PC-3 (cell line): ENCODE data around the gene ERGIC1. TPM values are rescaled to one million over a fixed set of nuclear protein-coding genes. Genes with fewer than 3 reads are reported as not detected.
A peak's percentile ranks its signal among the peaks of the same experiment; 100 is the strongest.

Experiments used
- ATAC-seq: fragments of 200-7000 bp; cut with Tn5 transposase; 2 replicates; pipeline ENCODE4 v1.9.1; 2020; ENCODE audit warnings: mild to moderate bottlenecking, moderate library complexity
- BruUV-seq: library from RNA; stranded (reverse); fragments of 400-500 nt; replicated peaks from 2 replicates; lab custom pipeline; 2021; lab: Mats Ljungman, UMichigan
- CTCF ChIA-PET: fragments of 300-600 bp; sonication (Branson Sonifier 250); formaldehyde crosslinking; loops from one replicate; lab custom pipeline; 2022; ENCODE audit warnings: antibody characterized with exemption; lab: Charles Lee
- POLR2A ChIA-PET: fragments of 300-600 bp; sonication (Branson Sonifier 250); formaldehyde crosslinking; loops from one replicate; lab custom pipeline; 2022; ENCODE audit warnings: antibody characterized with exemption; ENCODE audit not compliant: unreplicated experiment; lab: Charles Lee
- DNase-seq: peaks from one replicate; pipeline ENCODE4 v3.0.0-alpha.2; 2015
- H2AFZ ChIP-seq: fragments of 300-600 bp; sonication (generic); 2 replicates; pipeline ENCODE4 v1.6.0; 2016; ENCODE audit warnings: antibody characterized with exemption, low read length
- H3F3A ChIP-seq: fragments of 300-600 bp; sonication (generic); one replicate; pipeline ENCODE4 v1.6.0; 2017; ENCODE audit warnings: antibody characterized with exemption, low read length, control low read depth, mild to moderate bottlenecking; ENCODE audit not compliant: unreplicated experiment
- H3K27ac ChIP-seq: fragments of 300-600 bp; sonication (generic); 2 replicates; pipeline ENCODE4 v1.5.1; 2016; ENCODE audit warnings: mild to moderate bottlenecking, low read length
- H3K27me3 ChIP-seq: fragments of 300-600 bp; sonication (generic); 2 replicates; pipeline ENCODE4 v1.6.1; 2016; ENCODE audit warnings: low read length, mixed read lengths
- H3K36me3 ChIP-seq: fragments of 300-600 bp; sonication (generic); 2 replicates; pipeline ENCODE4 v1.6.1; 2016; ENCODE audit warnings: low read depth, mixed run types, low read length, mixed read lengths
- H3K4me1 ChIP-seq: fragments of 300-600 bp; sonication (generic); 2 replicates; pipeline ENCODE4 v1.5.1; 2016; ENCODE audit warnings: low read length; ENCODE audit not compliant: insufficient read depth
- H3K4me2 ChIP-seq: fragments of 300-600 bp; sonication (generic); 2 replicates; pipeline ENCODE4 v1.6.0; 2016; ENCODE audit warnings: low read length
- H3K4me3 ChIP-seq: fragments of 300-600 bp; sonication (generic); 2 replicates; pipeline ENCODE4 v1.5.1; 2016; ENCODE audit warnings: mild to moderate bottlenecking, low read length, mixed read lengths
- H3K79me2 ChIP-seq: fragments of 300-600 bp; sonication (generic); 2 replicates; pipeline ENCODE4 v1.6.1; 2017; ENCODE audit warnings: low read length, mixed read lengths
- H3K9ac ChIP-seq: fragments of 300-600 bp; sonication (generic); 2 replicates; pipeline ENCODE4 v1.6.0; 2016; ENCODE audit warnings: mild to moderate bottlenecking, low read length
- H3K9me2 ChIP-seq: fragments of 300-600 bp; sonication (generic); replicated peaks from 2 replicates; pipeline ENCODE4 v1.6.1; 2016; ENCODE audit warnings: mixed run types, low read length, mixed read lengths
- H3K9me3 ChIP-seq: fragments of 300-600 bp; sonication (generic); 2 replicates; pipeline ENCODE4 v1.6.1; 2016; ENCODE audit warnings: low read length, mixed read lengths
- H4K20me1 ChIP-seq: fragments of 300-600 bp; sonication (generic); 2 replicates; pipeline ENCODE4 v1.6.1; 2016; ENCODE audit warnings: low read length, mixed read lengths
- CTCF ChIP-seq: fragments of 300-600 bp; sonication (generic); conservative IDR thresholded peaks from 2 replicates; pipeline ENCODE4 v1.5.1; 2017; ENCODE audit warnings: antibody characterized with exemption, low read depth, mild to moderate bottlenecking, low read length
- EZH2 ChIP-seq: fragments of 300-600 bp; sonication (generic); IDR thresholded peaks from one replicate; pipeline ENCODE4 v1.6.1; 2017; ENCODE audit warnings: antibody characterized with exemption, mild to moderate bottlenecking, low read length; ENCODE audit not compliant: unreplicated experiment
- EZH2phosphoT487 ChIP-seq: fragments of 300-600 bp; sonication (generic); IDR thresholded peaks from 2 replicates; pipeline ENCODE4 v1.6.1; 2018; ENCODE audit warnings: mild to moderate bottlenecking, antibody characterized with exemption, low read length, borderline replicate concordance
- intact Hi-C: fragments of 100-400 bp; cut with micrococcal nuclease; formaldehyde crosslinking; loops from 2 replicates; pipeline ENCODE4 v1.9.0; 2023
- total RNA-seq: library from RNA; depleted of rRNA; stranded (reverse); fragments of >200 nt; gene quantifications from 2 replicates; pipeline ENCODE4 v1.2.3, GENCODE V29; 2014

The ERGIC1 gene
- total RNA-seq, 1 experiment from 2014 or later: 148 TPM

DNA sequence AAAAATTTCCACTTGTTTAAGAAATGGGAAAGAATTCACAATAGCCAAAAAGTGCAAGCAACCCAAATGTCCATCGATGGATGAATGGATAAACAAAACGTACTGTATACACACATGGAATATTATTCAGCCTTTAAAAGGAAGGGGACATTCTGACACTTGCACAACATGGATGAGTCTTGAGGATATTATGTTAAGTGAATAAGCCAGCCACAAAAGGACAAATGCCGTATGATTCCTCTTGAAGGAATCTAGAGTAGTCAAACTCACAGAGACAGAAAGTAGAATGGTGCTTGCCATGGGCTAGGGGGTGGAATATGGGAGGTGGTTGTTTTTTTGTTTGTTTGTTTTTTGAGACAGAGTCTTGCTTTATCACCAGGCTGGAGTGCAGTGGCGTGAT, 145.7 kb downstream of the ERGIC1 start:
- ChIA-PET POLR2A (no interaction called here), CTCF (interaction anchor here (0.6 to 1.1 kb wide), 2 partner anchors 222 to 765 kb away, joined by 3 to 4 read pairs; no protein-coding TSS in a partner anchor)
- DNase-seq: peak; percentile 23

DNA sequence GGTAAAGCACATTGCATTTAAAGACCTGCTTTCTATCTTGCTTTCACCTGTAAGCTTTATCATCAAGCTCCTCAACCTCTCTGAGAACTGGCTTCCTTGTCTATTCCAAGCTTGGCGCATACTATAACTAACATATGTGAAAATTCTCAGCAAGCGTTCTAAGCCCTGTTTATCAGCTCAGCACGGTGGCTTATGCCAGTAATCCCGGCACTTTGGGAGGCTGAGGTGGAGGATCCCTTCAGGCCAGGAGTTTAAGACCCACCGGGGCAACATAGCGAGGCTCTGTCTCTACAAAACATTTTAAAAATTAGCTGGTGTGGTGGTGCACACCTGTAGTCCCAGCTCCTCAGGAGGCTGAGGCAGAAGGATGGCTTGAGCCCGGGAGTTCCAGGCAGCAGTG, 147.9 kb downstream of the ERGIC1 start:
- POLR2A ChIA-PET: no interaction called here

More for the DNA sequence above, 145.7 kb downstream of the ERGIC1 start:
- peaks cover 13% of the 10 kb centered on the region for H3K79me2 ChIP-seq
- H3K4me3 ChIP-seq: no peak overlapping the region
- H4K20me1 ChIP-seq: no peaks in the 10 kb centered on the region
- TF ChIP-seq EZH2phosphoT487: no peak
- TF ChIP-seq CTCF: no peak
- no peak for TF ChIP-seq EZH2
- H3K36me3 ChIP-seq: no peaks in the 10 kb centered on the region
- H3K9ac ChIP-seq: no peak overlapping the region
- intact Hi-C loops: loop anchor here (5.0 kb wide), 2 partner anchors 303 to 313 kb away; no protein-coding TSS in a partner anchor
- no peaks in the 10 kb centered on the region for H3F3A ChIP-seq
- H3K9me3 ChIP-seq: no peaks in the 10 kb centered on the region
- no peak overlapping the region for H3K4me2 ChIP-seq
- H3K27ac ChIP-seq: no peak overlapping the region
- no peak overlapping the region for H2AFZ ChIP-seq
- H3K9me2 ChIP-seq: no peaks in the 10 kb centered on the region
- BruUV-seq: no TSS peak
- H3K4me1 ChIP-seq: no peaks in the 10 kb centered on the region
- ATAC-seq: no peak
- H3K27me3 ChIP-seq: no peaks in the 10 kb centered on the region

More for the DNA sequence above, 147.9 kb downstream of the ERGIC1 start:
- Histone ChIP-seq H3F3A (no peaks in the 10 kb centered on the region), H3K36me3 (peaks cover under 1% of the 10 kb centered on the region), H3K4me2 (no peak overlapping the region), H4K20me1 (peaks cover 12% of the 10 kb centered on the region; the same call in 1 of the 2 replicates), H3K4me1 (peaks cover 13% of the 10 kb centered on the region), H3K9me2 (no peaks in the 10 kb centered on the region), H3K79me2 (peaks cover 34% of the 10 kb centered on the region), H3K27ac (no peak overlapping the region), H3K9me3 (no peaks in the 10 kb centered on the region), H2AFZ (no peak overlapping the region), H3K4me3 (no peak overlapping the region), H3K9ac (no peak overlapping the region), H3K27me3 (no peaks in the 10 kb centered on the region)
- CTCF ChIA-PET: interaction anchor here (0.6 kb wide), 1 partner anchor 67 kb away, joined by 3 read pairs; no protein-coding TSS in a partner anchor
- DNase-seq: no peak
- TF ChIP-seq CTCF (no peak), EZH2phosphoT487 (no peak), EZH2 (no peak)
- intact Hi-C loops: loop anchor here (5.0 kb wide), 1 partner anchor 300 kb away; no protein-coding TSS in a partner anchor
- no peak for ATAC-seq
- BruUV-seq: no TSS peak
